Activated naive CD4-positive, alpha-beta T cell treated with anti-CD3 and anti-CD28 coated beads for 36 hours (primary cell): Measurements from ENCODE around the gene BIN1. TPM values are rescaled to one million over a fixed set of nuclear protein-coding genes. Genes with fewer than 3 reads are reported as not detected.

Experiments
- CTCF ChIA-PET: fragments of 350-600 bp; sonication (Branson Sonifier 250); formaldehyde crosslinking; loops from one replicate; lab custom pipeline; 2021; ENCODE audit warnings: antibody characterized with exemption; lab: Charles Lee
- DNase-seq: peaks from one replicate; pipeline ENCODE4 v3.0.0-alpha.2; 2020
- H3K27ac Mint-ChIP-seq: one replicate; pipeline ENCODE4 v1.8.0; 2021; ENCODE audit warnings: mild to moderate bottlenecking, mixed read lengths
- H3K27me3 Mint-ChIP-seq: one replicate; pipeline ENCODE4 v1.8.0; 2021; ENCODE audit warnings: low read depth, mixed read lengths
- H3K36me3 Mint-ChIP-seq: one replicate; pipeline ENCODE4 v1.8.0; 2021; ENCODE audit warnings: low read depth, mixed read lengths
- H3K4me1 Mint-ChIP-seq: one replicate; pipeline ENCODE4 v1.8.0; 2021; ENCODE audit warnings: low read depth, mixed read lengths
- H3K4me3 Mint-ChIP-seq: one replicate; pipeline ENCODE4 v1.8.0; 2021; ENCODE audit warnings: mild to moderate bottlenecking, moderate library complexity, mixed read lengths
- H3K9me3 Mint-ChIP-seq: one replicate; pipeline ENCODE4 v1.8.0; 2021; ENCODE audit warnings: mixed read lengths
- intact Hi-C: fragments of 100-400 bp; cut with micrococcal nuclease; formaldehyde crosslinking; loops from one replicate; pipeline ENCODE4 v1.15.1; 2023
- total RNA-seq, 2 experiments: library from RNA; stranded (reverse); gene quantifications; one replicate each; pipeline ENCODE4 v1.2.3, GENCODE V29; 2021

The BIN1 gene
- total RNA-seq, 2 experiments from 2014 or later: 50.4 to 51.1 TPM

DNA sequence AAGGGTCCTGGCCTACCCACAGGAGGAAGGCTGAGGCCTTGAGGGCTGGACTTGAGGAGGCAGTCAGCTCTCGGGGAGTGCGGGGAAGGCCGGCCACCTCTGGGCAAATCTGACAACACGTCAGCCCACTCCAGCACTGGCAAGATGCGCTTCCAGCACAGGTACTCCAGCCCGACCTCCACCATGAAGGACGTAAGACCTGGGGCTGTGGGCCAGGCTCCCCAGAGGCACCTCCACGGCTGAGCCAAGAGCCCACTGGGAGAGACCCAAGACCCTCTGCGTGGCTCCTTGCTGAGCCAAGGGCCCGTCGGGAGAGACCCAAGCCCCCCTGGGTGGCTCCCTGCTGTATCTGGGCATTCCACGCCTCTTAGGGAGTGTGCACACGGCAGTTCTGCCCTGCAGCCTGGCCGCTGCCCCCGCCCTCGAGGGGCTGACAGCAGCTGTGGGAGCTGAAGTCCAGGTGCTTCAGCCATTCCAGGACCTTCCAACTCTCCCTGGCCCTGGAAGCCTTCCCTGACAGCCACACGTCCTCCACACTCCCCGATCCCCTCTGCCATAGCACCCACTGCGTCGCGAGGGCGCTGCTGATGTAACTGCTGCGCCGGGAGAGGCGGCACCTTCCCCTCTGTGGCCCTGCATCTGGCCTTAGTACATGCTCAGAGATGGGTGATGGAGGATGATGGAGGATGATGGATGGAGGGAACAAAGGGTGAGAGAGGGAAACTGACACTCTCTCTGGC lies 50.2 kb downstream of the BIN1 start:
- CTCF ChIA-PET: no interaction called here
- H3K9me3 Mint-ChIP-seq: no peaks in the 10 kb centered on the region
- no peaks in the 10 kb centered on the region for H3K27me3 Mint-ChIP-seq
- no peak overlapping the region for H3K27ac Mint-ChIP-seq
- H3K4me1 Mint-ChIP-seq: no peaks in the 10 kb centered on the region
- DNase-seq: no peak
- no peak overlapping the region for H3K4me3 Mint-ChIP-seq
- intact Hi-C loops: no loop called here
- H3K36me3 Mint-ChIP-seq: peaks cover 1% of the 10 kb centered on the region

GRCh38 chr2:127056086-127056485 lies 50.9 kb downstream of the BIN1 start:
- no peak for DNase-seq
- no peaks in the 10 kb centered on the region for H3K9me3 Mint-ChIP-seq
- H3K4me3 Mint-ChIP-seq: no peak overlapping the region
- H3K4me1 Mint-ChIP-seq: no peaks in the 10 kb centered on the region
- H3K27me3 Mint-ChIP-seq: no peaks in the 10 kb centered on the region
- CTCF ChIA-PET: no interaction called here
- intact Hi-C loops: no loop called here
- no peak overlapping the region for H3K27ac Mint-ChIP-seq
- H3K36me3 Mint-ChIP-seq: peaks cover 1% of the 10 kb centered on the region

GRCh38 chr2:127055786-127056076 lies 51.2 kb downstream of the BIN1 start:
- Mint-ChIP-seq H3K36me3 (peaks cover 1% of the 10 kb centered on the region), H3K27ac (no peak overlapping the region), H3K27me3 (no peaks in the 10 kb centered on the region), H3K4me3 (no peak overlapping the region), H3K4me1 (no peaks in the 10 kb centered on the region), H3K9me3 (no peaks in the 10 kb centered on the region)
- no peak for DNase-seq
- CTCF ChIA-PET: no interaction called here
- intact Hi-C loops: no loop called here

DNA sequence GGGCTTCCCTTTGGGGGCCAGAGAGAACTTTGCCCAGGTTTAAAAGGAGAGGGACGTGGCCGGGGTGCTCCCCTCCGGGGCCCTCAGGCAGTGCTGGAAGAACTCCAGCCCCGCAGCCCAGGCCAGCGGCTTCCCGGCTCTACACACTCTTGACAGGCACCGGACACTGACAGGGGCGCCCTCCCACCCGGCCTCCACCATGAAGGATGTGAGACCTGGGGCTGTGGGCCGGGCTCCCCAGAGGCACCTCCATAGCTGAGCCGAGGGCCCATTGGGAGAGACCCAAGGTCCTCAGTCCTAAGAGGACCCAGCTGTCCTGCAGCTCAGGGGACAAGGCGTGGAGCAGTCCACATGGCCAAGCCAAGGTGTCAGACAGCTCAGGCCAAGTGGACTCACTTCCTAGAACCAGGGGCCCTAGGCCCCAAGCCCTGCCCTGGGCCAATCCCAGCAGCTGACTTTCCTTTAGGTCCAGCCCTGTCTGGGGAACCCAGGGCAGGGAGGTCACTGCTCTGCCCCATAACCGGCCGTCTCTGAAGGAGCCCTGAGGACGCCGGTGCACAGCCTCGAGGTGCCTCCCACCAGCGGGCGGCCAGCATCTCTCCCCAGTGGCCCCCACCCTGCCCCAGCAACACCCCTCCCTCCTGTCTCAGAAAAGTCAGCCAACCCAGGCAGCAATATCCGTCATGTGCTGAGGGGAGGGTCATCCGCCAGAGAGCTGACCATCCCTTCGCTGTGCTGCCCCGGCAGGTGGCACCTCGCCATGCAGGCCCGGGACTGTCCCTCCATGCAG lies 51.8 kb downstream of the BIN1 start:
- Mint-ChIP-seq H3K27me3 (no peaks in the 10 kb centered on the region), H3K27ac (no peak overlapping the region), H3K4me3 (no peak overlapping the region), H3K36me3 (peaks cover 1% of the 10 kb centered on the region), H3K4me1 (peaks cover 2% of the 10 kb centered on the region), H3K9me3 (no peaks in the 10 kb centered on the region)
- DNase-seq: no peak
- CTCF ChIA-PET: no interaction called here
- intact Hi-C loops: no loop called here

GRCh38 chr2:127054604-127054930 lies 52.4 kb downstream of the BIN1 start:
- Mint-ChIP-seq H3K9me3 (no peaks in the 10 kb centered on the region), H3K4me1 (peaks cover 3% of the 10 kb centered on the region), H3K27me3 (no peaks in the 10 kb centered on the region), H3K4me3 (no peak overlapping the region), H3K27ac (no peak overlapping the region), H3K36me3 (peaks cover 1% of the 10 kb centered on the region)
- DNase-seq: no peak
- CTCF ChIA-PET: interaction anchor here (0.6 kb wide), 1 partner anchor 13 kb away, joined by 4 read pairs; no protein-coding TSS in a partner anchor
- intact Hi-C loops: no loop called here

GRCh38 chr2:127053731-127054603 lies 53.0 kb downstream of the BIN1 start:
- intact Hi-C loops: no loop called here
- Mint-ChIP-seq H3K36me3 (peaks cover 1% of the 10 kb centered on the region), H3K27ac (no peak overlapping the region), H3K4me3 (no peak overlapping the region), H3K27me3 (no peaks in the 10 kb centered on the region), H3K9me3 (no peaks in the 10 kb centered on the region), H3K4me1 (peaks cover 3% of the 10 kb centered on the region)
- CTCF ChIA-PET: interaction anchor here (0.6 kb wide), 1 partner anchor 14 kb away, joined by 4 read pairs; no protein-coding TSS in a partner anchor
- no peak for DNase-seq

- H3K4me3 Mint-ChIP-seq: no peak overlapping the region
- no peaks in the 10 kb centered on the region for H3K27me3 Mint-ChIP-seq
- no peak overlapping the region for H3K27ac Mint-ChIP-seq
- no peak for DNase-seq
- peaks cover 4% of the 10 kb centered on the region for H3K36me3 Mint-ChIP-seq
- intact Hi-C loops: no loop called here
- CTCF ChIA-PET: interaction anchor here (0.8 kb wide), 1 partner anchor 13 kb away, joined by 3 read pairs; no protein-coding TSS in a partner anchor
- H3K9me3 Mint-ChIP-seq: no peaks in the 10 kb centered on the region
- H3K4me1 Mint-ChIP-seq: peaks cover 3% of the 10 kb centered on the region
Observed at GRCh38 chr2:127052771-127053691, 53.9 kb downstream of the BIN1 start.

DNA sequence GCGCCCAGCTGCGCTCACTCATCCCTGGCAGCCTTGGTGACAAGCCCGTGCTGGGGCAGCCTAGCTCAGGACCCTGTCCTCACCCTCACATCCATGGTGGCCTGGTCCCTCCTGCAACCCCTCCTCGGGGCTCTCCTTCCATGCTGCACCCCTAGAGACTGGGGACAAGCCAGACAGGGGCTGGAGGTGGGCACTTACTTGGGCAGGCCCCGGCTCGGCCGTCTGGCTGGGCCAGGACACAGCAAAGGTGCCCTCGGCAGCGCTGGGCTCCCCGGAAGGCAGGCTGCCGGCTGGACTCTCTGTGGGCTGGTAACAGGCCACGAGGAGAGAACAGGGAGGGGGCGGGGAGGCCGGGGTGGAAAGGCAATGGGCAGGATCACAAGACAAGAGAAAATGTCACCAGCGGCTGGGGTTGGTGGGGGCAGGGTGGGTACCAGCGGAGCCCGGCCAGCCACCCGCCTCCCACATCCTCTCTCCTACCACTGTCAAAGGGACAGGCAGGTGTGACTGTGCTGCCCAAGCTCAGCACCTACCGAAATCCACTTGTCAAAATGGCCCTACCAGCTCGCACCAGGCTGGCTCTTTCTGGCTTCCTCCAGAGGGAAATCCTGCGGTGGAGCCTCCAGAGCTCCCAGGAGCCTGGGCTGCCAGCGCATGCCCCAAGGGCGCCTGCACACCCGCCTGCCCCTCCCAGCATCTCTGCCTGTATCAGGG lies 54.7 kb downstream of the BIN1 start:
- H3K36me3 Mint-ChIP-seq: peaks cover 4% of the 10 kb centered on the region
- CTCF ChIA-PET: interaction anchor here (0.8 to 0.9 kb wide), 3 partner anchors 12 to 81 kb away, joined by 3 read pairs; no protein-coding TSS in a partner anchor
- no peak overlapping the region for H3K27ac Mint-ChIP-seq
- H3K4me1 Mint-ChIP-seq: peaks cover 3% of the 10 kb centered on the region
- H3K27me3 Mint-ChIP-seq: no peaks in the 10 kb centered on the region
- intact Hi-C loops: no loop called here
- no peak for DNase-seq
- no peaks in the 10 kb centered on the region for H3K9me3 Mint-ChIP-seq
- no peak overlapping the region for H3K4me3 Mint-ChIP-seq

- H3K27ac Mint-ChIP-seq: no peak overlapping the region
- H3K4me3 Mint-ChIP-seq: no peak overlapping the region
- H3K9me3 Mint-ChIP-seq: no peaks in the 10 kb centered on the region
- no peaks in the 10 kb centered on the region for H3K27me3 Mint-ChIP-seq
- H3K4me1 Mint-ChIP-seq: peaks cover 3% of the 10 kb centered on the region
- CTCF ChIA-PET: interaction anchor here (0.7 to 2.1 kb wide), 5 partner anchors 17 to 88 kb away, joined by 3 to 9 read pairs (median 3); no protein-coding TSS in a partner anchor
- no peak for DNase-seq
- H3K36me3 Mint-ChIP-seq: peaks cover 2% of the 10 kb centered on the region
- intact Hi-C loops: no loop called here
Observed at GRCh38 chr2:127051116-127052056, 55.6 kb downstream of the BIN1 start.

DNA sequence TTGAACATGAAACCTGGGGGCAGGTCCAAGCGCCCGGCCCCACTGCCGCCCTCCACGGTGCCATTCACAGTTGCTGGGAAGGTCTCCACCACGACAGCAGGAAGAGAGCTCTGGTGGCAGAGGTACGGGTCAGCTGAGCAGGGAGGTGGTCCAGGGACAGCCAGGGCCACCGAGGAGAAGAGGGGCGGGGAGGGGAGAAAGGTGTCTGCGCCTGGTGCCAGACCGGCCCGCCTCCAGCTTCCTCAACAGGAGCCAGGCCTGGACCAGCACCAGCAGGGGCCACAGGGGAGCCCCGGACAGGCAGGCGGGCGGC lies 56.2 kb downstream of the BIN1 start:
- Mint-ChIP-seq H3K4me1 (peaks cover 3% of the 10 kb centered on the region), H3K9me3 (no peaks in the 10 kb centered on the region), H3K36me3 (peaks cover 2% of the 10 kb centered on the region), H3K27ac (no peak overlapping the region), H3K27me3 (no peaks in the 10 kb centered on the region), H3K4me3 (no peak overlapping the region)
- CTCF ChIA-PET: interaction anchor here (0.7 to 2.1 kb wide), 5 partner anchors 17 to 89 kb away, joined by 3 to 9 read pairs (median 3); no protein-coding TSS in a partner anchor
- no peak for DNase-seq
- intact Hi-C loops: loop anchor here (1.0 kb wide), 2 partner anchors 78 to 522 kb away; no protein-coding TSS in a partner anchor
